Skin of body (tissue), 2 donors: Measurements from ENCODE around the gene CRB3. TPM values are rescaled to one million over a fixed set of nuclear protein-coding genes. Genes with fewer than 3 reads are reported as not detected.
A peak's percentile ranks its signal among the peaks of the same experiment; 100 is the strongest.
"Not testable (repeated sequence)": the region's sequence is repeated elsewhere in the genome, so short reads cannot be mapped to it uniquely, and the experiment has no call there.

Experiments
- DNase-seq: peaks from one replicate; lab custom pipeline; 2025; lab: John Stamatoyannopoulos, UW
- total RNA-seq: library from RNA; depleted of rRNA; stranded (reverse); fragments of >200 nt; gene quantifications from one replicate; pipeline ENCODE4 v1.2.3, GENCODE V29; 2014

Gene CRB3, protein sequence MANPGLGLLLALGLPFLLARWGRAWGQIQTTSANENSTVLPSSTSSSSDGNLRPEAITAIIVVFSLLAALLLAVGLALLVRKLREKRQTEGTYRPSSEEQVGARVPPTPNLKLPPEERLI
- 9.8 TPM for total RNA-seq

DNA sequence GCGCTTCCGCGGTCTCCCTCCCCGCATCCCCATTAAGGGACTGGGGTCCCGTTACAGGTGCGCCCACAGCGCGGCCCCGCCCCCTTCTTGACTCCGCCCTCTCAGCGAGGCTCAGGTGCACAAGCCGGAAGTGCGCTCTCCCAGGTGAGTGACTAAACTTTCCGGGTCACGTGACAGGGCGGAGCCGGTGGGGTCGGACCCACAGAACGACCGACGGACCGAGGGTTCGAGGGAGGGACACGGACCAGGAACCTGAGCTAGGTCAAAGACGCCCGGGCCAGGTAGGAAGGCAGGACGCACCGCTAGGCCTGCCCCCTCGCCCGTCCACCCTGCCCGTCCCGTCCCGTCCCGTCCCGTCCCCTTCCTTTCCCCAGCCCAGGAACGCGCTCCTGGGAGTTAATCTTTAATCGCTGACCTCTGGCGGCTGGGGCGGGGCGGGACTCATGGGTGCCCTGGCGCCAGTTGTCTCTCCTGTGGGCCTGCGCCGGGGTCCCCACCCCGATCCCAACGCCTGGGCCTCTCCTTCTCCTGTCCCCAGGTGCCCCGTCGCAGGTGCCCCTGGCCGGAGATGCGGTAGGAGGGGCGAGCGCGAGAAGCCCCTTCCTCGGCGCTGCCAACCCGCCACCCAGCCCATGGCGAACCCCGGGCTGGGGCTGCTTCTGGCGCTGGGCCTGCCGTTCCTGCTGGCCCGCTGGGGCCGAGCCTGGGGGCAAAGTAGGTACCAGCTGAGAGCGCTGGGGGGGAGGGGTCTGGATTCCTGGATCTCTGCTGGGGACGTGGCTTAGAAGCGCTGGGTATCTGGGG lies at the start of gene CRB3:
Gene CRB3 (plus strand): TSS at position 202 of the 804 bp plus-strand sequence. CDS start 431 bp downstream, at position 633.
- DNase-seq, result no peak

DNA sequence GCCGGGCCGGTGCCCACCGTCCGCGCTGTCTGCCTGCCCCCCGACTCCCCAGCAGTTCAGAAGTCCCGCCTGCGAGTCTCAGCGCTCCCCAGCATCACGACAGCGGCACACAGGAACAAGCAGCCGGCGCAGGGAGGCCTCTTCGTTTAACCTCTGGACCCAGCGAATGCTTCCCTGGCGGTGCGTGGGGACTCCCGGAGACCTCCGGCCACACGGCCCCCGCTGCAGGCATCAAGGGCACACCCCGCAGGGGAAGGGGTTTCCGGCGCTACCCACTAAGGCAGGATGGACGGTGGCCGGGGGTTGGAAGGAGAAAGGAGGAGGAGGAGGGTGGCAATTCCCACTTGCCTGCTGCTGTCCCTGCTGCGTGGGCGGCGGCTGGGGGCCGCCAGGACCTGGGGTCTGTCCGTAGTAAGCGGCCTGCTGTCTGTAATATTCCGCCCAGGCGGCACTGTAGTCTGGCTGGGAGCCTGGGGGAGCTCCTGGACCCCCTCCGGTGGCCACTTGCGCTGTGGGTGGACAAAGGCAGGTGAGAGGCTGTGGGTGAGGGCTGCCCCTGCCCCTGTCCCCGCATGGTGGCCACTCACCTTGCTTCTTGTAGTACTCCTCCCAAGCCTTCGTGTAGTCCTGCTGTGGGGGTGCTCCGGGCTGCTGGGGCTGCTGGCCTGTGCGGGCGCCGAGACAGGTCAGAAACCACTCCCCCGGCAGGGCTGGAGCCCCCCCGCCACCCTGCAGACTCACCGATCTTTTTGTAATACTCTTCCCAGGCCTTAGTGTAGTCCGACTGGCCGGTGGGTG lies 49.1 kb upstream of the CRB3 start:
- no peak for DNase-seq

DNA sequence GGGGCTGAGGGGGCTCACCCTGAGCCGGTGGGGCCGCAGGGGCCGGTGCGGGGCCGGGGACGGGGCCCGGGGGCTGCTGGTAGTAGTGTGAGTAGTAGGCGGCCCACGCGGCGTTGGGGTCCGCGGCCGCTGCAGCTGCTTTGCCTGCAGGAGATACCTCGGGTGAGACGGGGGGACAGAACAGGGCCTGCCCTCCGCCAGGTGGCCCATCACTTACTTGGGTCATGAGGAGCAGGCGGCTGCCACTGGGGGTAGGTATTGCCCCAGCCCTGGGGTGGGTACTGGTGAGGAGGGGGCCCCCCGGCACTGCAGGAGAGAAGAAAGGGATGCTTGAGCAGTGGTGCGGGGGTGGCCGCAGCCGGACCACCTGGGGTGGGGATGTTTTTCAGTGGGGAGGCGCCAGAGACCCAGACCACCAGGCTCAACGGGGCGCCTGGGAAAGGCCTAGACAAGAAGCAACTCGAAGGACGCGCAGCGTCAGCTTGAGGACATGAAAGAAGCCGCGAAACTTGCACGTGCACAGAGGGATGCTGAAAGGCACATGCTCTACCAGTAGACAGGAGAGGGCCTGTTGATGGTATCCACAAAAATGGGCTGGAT lies 48.4 kb upstream of the CRB3 start:
- no peak for DNase-seq

DNA sequence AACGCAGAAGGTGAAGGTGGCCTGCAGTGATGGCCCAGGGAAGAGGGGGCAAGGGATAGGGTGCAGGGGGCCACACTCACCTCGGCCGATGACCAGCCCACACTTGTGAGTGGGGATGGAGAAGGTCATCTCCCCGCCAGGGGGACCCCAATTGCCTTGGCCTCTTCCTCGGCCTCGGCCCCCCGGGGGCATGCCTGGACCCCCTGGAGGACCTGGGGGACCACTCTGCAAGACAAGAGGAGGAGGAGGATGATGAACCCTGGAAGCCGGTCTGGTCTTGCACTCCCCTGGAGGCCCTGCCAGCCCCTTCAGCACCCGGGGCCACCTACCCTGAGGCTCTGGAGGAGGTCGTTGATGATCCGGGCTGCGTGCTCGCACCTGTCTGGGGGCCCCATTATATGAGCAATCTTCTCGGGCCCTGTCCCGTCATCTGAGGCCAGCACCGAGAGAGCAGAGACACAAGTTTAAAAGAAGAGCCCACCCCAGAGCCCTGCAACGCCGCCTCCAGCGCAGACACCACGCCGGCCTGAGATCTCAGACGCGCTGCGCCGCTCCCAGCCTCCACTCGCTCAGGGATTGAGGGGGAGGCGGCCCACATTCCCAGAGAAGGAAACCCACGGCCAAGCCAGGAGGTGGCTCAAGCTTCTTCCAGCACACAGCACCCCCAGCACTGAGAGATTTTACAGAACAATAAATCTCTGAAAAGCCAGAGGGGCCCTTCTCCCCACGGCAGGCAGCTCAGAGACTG lies 47.2 kb upstream of the CRB3 start:
- DNase-seq, result no peak

DNA sequence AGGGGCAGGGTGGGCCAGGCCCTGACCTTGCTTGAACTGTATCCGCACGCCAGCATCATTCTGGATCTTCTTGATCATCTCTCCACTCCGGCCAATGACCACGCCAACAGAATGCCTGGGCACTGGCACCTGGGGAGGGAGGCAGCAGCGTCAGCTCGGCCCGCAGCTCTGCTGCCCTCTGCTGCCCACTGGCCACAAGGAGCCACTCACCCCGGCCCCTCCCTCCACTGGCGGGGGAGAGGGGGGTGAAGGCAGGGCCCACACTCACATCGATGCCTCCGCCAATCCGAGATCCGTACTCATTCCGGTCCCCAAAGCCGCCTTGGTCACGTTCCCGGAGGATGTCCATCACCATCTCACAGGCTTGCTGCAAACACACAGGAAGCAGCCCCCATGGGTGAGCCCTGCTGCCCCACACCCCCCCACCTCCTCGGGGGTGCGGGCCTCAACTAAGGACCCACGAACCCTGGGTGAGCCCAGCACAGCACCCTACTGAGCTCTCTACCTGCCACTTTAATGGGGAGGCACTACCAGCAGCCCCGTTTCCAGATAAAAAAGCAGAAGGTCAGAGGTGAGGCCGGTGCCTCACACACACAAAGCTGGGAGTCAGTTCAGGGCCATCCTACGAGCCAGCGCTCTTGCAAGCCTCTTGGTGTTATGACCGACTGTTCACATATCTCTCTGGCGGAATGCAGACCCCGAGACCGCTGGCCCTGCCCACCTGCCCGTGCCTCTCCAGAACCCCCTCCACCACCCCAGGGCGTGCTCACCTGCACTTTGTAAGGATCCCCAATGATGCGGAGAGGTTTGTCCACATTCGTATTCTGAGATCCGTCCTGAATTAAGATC lies 46.1 kb upstream of the CRB3 start:
- no peak for DNase-seq

DNA sequence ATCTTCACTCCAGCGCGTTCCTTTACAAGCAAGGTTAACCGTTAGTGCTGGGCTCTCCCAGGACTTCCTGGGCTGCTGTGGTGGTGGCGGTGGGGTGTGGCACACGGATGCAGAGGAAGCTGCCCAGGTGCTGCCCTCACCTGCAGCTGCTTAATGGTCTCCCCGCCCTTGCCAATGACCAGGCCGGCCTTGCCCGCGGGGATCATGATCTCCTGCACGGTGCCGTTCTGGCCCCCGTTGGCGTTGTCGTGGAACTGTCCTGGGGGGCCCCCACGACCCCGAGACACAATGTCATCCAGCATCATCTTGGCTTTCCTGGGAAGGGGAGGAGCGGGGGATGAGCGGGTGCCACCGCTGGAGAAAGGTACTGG lies 45.5 kb upstream of the CRB3 start:
- DNase-seq, result no peak

DNA sequence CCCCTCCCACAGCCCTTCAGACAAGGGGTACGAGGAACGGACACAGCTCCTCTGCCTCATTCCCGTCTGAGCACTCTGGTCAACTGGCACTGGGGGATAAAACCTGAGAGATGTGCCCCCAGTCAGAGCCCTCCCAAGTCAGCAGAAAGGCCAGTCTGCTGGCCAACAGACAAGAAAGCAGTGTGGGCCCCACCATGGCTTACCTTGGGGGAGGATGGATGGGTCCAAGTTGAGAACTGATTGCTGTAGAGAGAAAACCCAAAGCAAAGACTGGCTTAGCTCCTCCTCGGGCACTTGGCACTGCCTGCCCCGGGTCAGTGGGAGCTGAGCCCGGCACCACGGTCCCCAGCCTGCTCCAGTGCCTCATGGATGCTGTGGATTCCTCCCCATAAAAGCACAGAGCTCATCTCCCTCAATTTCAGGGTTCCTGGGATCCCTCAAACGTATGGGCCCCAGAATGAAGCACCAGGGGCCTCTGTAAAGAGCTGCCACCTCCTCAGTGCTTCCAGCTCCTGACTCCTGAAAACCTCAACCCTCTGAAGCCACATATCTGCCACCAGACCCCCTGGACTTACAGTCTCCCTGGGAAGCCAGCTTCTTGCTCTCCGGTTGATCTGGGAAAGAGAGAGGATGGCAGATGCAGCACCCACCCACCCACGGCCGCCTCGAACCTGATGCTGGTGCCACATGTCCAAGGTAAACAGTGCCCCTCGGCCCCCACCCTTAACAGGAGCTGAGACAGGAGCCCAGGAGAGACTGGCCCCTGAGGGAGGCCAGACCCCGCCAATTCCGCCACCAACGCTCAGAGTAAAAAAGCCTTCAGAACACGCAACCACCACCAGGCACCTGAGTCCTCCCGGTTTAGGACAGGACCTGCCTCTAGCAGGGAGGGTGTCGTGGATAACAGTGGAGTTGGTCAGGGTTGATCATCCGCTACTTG lies 42.7 kb upstream of the CRB3 start:
- no peak for DNase-seq

DNA sequence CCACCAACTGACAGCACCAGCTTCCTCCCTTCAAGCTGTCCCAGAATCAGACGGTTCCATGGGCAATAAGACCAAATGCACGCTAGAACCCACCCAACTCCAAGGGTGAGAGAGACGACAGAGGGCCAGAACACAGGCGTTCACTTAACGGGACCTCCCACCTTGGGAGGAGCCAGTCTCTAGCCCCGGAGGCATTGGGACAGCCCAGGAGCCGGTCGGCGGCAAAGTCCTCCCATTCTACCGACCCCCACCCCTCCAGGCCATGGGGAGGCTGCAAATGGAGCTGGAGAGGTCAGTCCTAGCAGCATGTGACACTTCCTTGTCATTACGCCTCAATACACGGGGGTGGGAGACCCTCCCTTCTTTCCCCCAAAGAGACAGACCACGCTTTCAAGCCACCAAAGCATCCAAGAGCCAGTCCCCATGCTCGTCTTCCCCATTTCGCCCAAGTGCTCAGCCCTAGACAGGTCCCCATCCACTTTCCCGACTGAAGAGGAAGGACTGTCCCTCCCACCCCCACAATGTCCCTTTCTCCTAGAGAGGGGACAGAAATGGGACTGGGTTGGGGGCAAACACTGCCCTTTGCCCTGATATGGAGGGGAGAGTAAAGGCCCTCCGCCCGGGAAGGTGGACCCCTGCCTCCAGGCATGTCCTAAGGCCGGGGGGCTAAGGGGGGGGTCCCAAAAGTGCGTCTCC lies 40.4 kb upstream of the CRB3 start:
- DNase-seq, result no peak

DNA sequence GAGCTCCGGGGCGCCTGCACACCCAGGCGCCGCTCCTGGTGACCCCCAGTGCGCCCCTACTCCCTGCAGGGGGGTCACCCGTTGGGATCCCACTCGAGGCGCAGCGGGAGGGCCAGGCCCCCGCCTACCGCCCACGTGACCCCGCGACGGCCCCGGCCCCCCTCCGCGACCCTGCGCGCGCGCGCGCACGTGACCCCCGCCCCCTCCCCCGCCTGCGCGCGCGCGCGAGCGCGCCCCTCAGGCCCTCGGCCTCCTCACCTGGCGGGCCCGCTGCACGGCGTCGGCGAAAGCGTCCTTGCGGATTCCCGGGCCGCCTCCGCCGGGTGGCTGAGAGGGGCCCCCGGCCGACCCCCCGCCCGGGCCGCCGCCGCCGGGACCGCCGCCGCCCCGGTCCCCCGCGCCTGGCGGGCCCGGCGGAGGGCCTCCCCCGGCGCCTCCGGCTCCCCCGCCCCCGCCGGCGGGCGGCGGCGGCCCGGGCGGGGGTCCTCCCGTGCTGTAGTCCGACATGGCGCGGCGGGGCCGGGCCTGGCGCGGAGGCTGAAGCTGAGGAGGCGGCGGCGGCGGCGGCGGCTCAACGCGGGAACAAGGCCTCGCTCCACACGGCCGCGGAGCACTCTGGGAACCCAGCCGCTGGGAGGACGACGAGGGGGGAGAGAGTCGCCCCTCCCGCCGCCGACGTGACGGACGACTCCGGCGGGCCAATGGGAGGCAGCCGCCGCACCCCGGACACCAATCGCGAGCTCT lies 39.7 kb upstream of the CRB3 start, which contains the start of gene KHSRP:
Gene KHSRP (minus strand): TSS at position 617 of the 744 bp plus-strand sequence. CDS start 110 bp downstream, at position 507.
- DNase-seq, result no peak

DNA sequence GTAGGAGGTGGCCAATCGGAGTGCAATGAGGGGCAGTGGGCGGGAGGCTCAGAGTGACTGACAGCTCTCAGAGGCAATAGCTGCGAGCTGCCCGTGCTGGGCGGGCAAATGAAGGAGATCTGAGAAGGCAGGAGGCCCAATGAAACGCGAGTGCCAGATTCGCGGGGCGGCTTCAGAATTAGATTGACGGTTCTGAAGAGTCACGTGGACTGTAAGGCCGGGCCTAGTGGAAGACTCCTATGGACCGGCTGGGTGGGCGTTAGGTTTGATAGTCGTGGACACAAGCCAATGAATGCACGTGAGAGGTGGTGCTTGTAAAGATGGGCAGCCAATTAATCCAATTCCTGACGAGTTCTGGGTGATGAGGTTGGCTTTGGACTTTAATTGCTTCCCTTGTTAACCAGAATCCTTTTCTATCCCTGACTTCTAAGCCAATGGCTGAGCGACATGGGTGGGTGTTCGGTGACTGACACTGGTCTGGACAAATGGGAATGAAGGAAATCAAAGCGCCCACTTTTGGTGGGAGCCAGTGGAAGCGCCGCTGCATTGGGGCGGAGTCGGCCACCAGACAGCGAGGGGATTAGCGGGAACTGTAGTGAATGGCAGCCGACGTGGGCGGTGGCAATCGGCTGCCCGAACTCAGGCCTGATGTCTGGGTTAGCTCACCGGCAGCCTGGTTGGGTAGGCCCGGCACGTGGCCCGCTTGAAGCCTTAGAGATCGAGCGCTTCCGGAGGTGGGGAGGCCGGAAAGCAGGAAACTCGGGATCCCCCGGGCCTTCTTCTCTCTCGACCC lies 38.9 kb upstream of the CRB3 start:
- peak; percentile 100 for DNase-seq

DNA sequence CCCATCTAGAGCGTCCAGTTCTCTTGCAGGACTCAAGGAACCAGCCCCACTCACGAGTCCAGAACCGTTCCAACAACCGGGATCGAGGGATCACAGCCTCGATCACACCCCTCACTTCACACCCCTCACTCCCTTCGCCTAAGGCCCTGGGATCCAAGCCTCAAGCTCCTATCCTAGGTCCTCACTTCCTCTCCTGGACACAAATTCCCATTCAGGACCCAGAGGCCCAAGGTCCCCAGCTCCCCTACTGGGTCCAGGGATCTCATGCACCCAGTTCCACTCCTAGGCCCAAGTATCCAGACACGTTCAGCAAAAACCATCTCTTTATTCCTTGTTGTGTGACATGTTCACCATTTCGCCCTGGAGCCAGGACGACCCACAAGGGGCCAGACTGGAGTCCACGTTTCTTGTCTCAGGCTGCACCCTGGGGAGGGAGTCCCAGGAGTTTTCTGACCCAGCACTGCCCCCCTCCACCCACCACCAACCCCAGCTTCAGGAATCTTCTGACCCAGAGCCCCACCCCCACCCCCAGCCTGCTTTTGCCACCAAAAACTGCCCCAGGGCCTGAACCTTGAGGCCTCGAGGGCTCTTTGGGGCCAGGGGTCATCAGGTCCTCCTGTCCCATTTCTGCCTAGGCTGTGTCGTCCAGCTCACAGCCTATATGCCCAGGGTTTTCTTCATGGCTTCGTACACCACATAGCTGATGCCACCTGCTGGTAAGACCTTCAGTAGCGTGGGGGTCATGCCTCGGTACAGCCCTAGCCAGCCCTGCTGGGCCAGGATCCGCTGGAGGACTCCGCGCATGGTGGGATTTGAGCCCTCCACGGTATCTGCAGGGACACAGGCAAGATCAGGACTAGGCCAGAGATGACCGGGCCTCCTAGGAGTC lies 38.1 kb upstream of the CRB3 start:
- DNase-seq, result no peak

DNA sequence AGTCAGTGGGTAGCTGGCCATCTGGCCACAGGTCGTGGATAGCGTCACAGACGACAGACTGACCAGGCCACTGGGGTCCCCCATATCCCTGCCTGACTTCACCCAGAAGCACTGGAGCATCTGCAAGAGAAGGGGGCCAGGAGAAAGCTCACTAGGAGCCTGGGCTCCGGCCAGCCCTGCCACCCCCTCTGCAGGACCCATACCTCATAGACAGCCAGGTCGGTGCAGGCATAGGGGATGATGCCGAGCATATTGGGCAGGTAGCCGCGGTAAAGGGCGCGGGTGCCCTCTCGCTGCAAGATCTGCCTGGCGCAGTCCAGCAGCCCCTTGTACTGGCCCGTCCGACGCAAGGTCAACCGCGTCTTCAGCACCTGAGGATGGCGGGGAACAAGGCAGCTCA lies 36.9 kb upstream of the CRB3 start:
- DNase-seq, result no peak

DNA sequence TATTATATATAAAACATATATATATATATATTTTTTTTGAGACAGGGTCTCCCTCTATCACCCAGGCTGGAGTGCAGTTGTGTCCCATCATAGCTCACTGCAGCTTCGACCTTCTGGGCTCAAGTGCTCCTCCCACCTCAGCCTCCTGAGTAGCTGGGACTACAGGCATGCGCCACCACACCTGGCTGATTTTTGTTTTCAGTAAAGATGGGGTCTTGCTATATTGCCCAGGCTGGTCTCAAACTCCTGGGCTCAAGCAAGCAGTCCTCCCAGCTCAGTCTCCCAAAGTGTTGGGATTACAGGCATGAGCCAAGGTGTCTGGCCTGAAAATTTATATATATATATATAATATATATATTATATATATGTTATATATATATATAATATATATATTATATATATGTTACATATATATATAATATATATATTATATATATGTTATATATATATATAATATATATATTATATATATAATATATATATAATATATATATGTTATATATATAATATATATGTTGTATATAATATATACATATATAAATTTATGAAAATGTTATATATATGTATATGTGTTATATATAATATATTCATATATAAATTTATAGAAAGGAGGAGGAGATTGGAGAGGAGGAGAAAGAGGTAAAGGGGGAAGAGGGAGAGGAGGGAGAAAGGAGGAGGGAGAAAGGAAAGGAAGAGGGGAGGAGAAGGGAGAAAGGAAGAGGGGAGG lies 35.2 kb upstream of the CRB3 start:
- DNase-seq, result not testable (repeated sequence)

DNA sequence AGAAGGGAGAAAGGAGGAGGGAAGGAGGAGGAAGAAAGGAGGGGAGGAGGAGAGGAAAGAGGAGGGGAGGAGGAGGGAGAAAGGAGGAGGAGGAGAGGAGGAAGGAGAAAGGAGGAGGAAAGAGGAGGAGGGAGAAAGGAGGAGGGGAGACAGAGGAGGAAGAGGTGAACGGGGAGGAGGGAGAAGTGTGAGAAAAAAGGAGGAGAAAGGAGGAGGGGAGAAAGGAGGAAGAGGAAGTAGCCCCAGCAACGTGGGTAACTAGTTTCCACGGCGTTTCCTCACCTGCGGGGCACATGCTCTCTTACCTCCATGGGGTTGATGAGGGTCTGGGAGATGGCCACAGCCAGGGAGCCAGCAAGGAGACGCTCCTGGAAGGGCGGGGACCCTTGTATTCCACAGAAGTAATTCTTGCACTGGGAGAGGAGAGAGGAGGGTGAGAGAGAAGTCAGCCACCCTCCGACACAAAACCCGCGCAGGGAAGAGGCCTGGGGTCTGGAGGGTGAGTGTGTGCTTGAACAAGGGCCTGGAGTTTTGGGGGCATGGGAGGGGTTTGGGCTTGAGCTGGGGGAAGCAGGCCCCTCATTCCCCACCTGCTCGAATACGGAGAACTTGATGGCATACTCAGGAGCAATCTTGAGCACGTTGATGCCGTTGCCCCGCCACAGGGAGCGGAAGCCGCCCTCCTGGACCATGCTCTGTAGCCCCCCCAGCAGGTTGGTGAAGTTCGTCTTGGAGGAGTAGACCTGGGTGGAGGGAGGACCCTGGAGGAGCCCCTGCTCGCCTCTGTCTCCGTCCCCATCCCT lies 34.5 kb upstream of the CRB3 start:
- no peak for DNase-seq
